ENCODE results near the gene DNAJC30. TPM values are rescaled to one million over a fixed set of nuclear protein-coding genes. Genes with fewer than 3 reads are reported as not detected.

DNAJC30 gene
- total RNA-seq, 1 experiment from 2014 or later: 8.5 TPM

- peak overlapping the region; percentile 88 to 93 for H3K4me3 ChIP-seq (replicated peaks in 1 of 2; ENCODE audit: low read depth in 1 of 2, low read length in 2 of 2)
- intact Hi-C loops (cut with micrococcal nuclease): no loop called here
- ATAC-seq (peak; percentile 5), DNase-seq (ENCODE audit: low read depth, low spot score) (no peak)
- H3K9me3 ChIP-seq (ENCODE audit: control insufficient read depth in 1 of 2, insufficient read depth in 1 of 2, low read depth in 1 of 2, low read length in 2 of 2): no peaks in the 10 kb centered on the region
- H3K27ac ChIP-seq (ENCODE audit: low read depth, low read length): peak overlapping the region; percentile 81
- peaks cover 53% of the 10 kb centered on the region for H3K79me2 ChIP-seq (ENCODE audit: insufficient read depth, low read length)
- H3K4me2 ChIP-seq (ENCODE audit: low read length): peak overlapping the region; percentile 84
- peaks cover 61 to 71% of the 10 kb centered on the region in 2 experiments for H3K4me1 ChIP-seq (ENCODE audit: control insufficient read depth in 1 of 2, insufficient read depth in 2 of 2, low read length in 2 of 2)
- ChIA-PET CTCF (no interaction called here), RAD21 (ENCODE audit: low non-redundant PET in 1 of 2, low total read pairs in 2 of 2, uncharacterized antibody in 2 of 2, unreplicated experiment in 2 of 2) (no interaction called here), POLR2A (interaction anchor here (1.9 kb wide), 1 partner anchor 12 kb away, joined by 13 read pairs; no protein-coding TSS in a partner anchor)
- H3K36me3 ChIP-seq (ENCODE audit: control insufficient read depth in 1 of 2, insufficient read depth in 2 of 2, low read length in 2 of 2): peaks cover 0 to 2% of the 10 kb centered on the region in 2 experiments; a peak in 1 of 4 replicates
- no TSS peak for BruUV-seq (replicated peaks)
- H3K27me3 ChIP-seq (ENCODE audit: insufficient read depth, low read length): no peaks in the 10 kb centered on the region
- TF ChIP-seq SIN3A (IDR thresholded peaks at IDR 0.05; ENCODE audit: low read depth): no peak
- no peak for TF ChIP-seq ZBTB33 (IDR thresholded peaks at IDR 0.05; ENCODE audit: extremely low read depth, insufficient replicate concordance, low read length)
- TF ChIP-seq POLR2A (IDR thresholded peaks at IDR 0.05; ENCODE audit: borderline replicate concordance, extremely low read depth, insufficient read depth, insufficient read length): no peak
- TF ChIP-seq SRF (IDR thresholded peaks at IDR 0.05; ENCODE audit: low read depth): no peak
- no peak for TF ChIP-seq FOSL1 (IDR thresholded peaks at IDR 0.05; ENCODE audit: low read depth)
- no peak for TF ChIP-seq POLR2AphosphoS5 (IDR thresholded peaks at IDR 0.05; ENCODE audit: low read depth, low read length)
- no peak for TF ChIP-seq MAX (IDR thresholded peaks at IDR 0.05)
- TF ChIP-seq EZH2phosphoT487 (IDR thresholded peaks at IDR 0.05; ENCODE audit: borderline replicate concordance): no peak
- TF ChIP-seq SP1 (IDR thresholded peaks at IDR 0.05; ENCODE audit: low read depth): no peak
- TF ChIP-seq JUND (IDR thresholded peaks at IDR 0.05): no peak
- TF ChIP-seq CBX3 (IDR thresholded peaks at IDR 0.05; ENCODE audit: low read depth): no peak
- no peak for TF ChIP-seq RAD21 (IDR thresholded peaks at IDR 0.05; ENCODE audit: low read depth)
- TF ChIP-seq ELF1 (IDR thresholded peaks at IDR 0.05; ENCODE audit: borderline replicate concordance, low read depth): no peak
- no peak for TF ChIP-seq ATF3 (IDR thresholded peaks at IDR 0.05)
- TF ChIP-seq CEBPB (IDR thresholded peaks at IDR 0.05; ENCODE audit: low read depth): no peak
- no peak for TF ChIP-seq CTCF (IDR thresholded peaks at IDR 0.05 in 2 of 3, conservative IDR thresholded peaks at IDR 0.05 in 1 of 3; ENCODE audit: borderline replicate concordance in 1 of 3, insufficient read depth in 1 of 3, low read depth in 2 of 3, low read length in 2 of 3)
- TF ChIP-seq YY1 (IDR thresholded peaks at IDR 0.05; ENCODE audit: extremely low read depth, insufficient replicate concordance, low read depth, low read length): no peak
- TF ChIP-seq ZFX (IDR thresholded peaks at IDR 0.05): no peak
- TF ChIP-seq ZNF274 (IDR thresholded peaks at IDR 0.05; ENCODE audit: low read depth, low read length): no peak
- no peak overlapping the region for H2AFZ ChIP-seq (ENCODE audit: low read depth, low read length, poor library complexity, severe bottlenecking)
- no peaks in the 10 kb centered on the region for H3K9me2 ChIP-seq (ENCODE audit: insufficient read depth)
- H4K20me1 ChIP-seq (ENCODE audit: insufficient read depth): peaks cover 8% of the 10 kb centered on the region; the same call in 1 of the 2 replicates
- H3K9ac ChIP-seq (ENCODE audit: low read length): peak overlapping the region; percentile 95
These were observed 35.2 kb upstream of the DNAJC30 start for GRCh38 chr7:73718438-73718881.

Measured in HCT116 (cell line).